Renal pelvis (tissue), 4 donors: Measurements from ENCODE around the gene SLC13A3. TPM values are rescaled to one million over a fixed set of nuclear protein-coding genes. Genes with fewer than 3 reads are reported as not detected.

Experiments
- DNase-seq: peaks from one replicate; pipeline ENCODE4 v3.0.0-alpha.2; 2013
- polyA plus RNA-seq, 3 donors: library from polyadenylated mRNA; unstranded; fragments of 120-200 nt; gene quantifications; one replicate each; pipeline ENCODE4 v1.2.1, GENCODE V29; 2013; ENCODE audit not compliant: insufficient read length in 3 of 3

SLC13A3 gene
- polyA plus RNA-seq, 3 donors = 18.5 to 32.4 (median 20.8) TPM

DNA sequence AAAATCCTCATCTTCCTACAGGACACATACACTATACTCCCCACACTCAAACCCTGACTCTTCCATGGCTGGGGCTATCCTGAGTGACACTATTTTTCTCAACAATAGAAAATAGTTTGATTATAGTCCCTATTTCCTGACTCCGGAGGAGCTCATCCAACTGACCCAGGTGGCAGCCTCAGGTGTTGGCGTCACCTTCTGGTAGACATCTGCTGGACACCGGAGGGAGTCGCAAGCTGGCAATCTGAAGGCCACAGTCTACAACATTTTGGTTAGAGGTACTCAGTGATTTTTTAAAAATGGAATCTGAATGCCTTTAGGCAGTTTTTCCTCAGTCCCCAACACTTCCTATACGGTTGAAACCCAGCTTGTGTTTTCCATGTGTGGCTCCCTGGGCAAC, 68.6 kb downstream of the SLC13A3 start:
- no peak for DNase-seq

DNA sequence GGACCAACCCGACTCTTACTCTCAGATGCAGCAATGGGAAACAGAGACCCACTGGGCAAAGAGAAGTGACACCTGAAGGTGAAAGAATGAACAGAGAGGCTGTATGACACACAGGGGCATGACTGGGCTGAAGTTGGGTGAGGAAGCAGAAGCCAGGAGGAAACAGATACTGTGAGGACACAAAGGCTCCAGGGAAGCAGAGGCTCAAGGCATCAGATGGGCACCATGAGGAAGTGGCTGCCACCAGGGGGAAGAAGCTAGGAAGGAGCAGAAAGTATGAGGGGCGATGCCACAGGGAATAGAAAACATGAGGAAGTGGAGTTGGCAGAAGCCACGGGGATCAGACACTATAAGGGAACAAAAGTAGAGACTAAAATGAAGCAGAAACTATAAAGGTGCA, 69.9 kb downstream of the SLC13A3 start:
- DNase-seq = no peak

DNA sequence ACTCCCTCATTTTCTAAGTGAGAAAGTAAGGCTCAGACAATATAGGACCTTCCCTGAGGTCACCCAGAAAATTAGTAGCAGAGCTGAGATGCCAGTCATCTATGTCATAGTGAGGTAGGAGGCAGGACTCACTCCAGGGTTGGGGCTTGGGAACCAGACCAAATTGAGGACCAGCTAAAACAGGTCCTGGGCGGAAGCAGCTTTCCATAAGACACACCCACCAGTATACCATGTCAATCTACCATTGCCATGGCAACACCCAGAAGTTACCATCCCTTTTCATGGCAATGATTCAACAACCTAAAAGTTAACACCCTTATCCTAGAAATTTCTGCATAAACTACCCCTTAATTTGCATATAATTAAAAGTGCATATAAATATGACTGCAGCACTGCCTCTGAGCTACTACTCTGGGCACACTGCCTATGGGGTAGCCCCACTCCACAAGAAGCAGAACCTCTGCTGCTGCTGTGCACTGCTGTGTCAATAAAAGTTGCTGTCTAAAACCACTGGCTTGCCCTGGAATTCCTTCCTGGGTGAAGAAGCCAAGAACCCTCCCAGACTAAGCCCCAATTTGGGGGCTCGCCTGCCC, 70.5 kb downstream of the SLC13A3 start:
- no peak for DNase-seq

DNA sequence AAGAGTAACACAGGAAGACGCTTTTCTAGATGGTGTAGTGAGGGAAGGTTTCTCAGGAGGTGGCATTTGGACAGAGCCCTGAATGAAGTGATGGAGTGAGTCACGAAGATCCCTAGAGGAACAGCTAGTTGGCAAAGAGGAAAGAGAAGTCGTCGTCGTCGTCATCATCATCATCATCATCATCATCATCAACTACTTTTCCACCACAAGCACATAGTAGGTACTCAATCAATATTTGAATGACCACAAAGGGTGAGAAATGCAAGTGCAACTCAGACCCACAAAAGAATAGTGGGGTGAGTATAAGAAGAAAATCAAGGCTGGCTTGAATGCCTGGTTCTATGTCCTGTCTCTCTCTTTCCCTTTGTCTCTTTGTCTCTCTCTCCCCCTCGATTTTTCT, 72.5 kb downstream of the SLC13A3 start:
- DNase-seq = no peak

DNA sequence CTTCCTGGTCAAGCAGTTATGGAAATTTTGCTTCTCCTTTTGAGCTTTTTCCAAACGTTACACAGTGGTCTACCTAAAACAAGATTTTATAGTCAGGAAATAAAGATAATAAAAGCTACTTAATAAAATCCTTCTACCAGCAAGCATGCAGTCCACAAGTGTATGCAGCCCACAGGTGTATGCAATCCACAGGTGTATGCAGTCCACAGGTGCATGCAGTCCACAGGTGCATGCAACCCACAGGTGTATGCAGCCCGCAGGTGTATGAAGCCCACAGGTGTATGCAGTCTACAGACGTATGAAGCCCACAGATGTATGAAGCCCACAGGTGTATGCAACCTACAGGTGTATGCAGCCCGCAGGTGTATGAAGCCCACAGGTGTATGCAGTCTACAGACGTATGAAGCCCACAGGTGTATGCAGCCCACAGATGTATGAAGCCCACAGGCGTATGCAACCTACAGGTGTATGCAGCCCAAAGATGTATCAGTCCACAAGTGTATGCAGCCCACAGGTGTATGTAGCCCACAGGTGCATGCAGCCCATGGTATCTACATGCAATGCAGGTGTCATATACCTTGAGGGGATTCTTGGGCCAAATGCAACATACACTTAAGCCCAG, 74.4 kb downstream of the SLC13A3 start:
- no peak for DNase-seq

DNA sequence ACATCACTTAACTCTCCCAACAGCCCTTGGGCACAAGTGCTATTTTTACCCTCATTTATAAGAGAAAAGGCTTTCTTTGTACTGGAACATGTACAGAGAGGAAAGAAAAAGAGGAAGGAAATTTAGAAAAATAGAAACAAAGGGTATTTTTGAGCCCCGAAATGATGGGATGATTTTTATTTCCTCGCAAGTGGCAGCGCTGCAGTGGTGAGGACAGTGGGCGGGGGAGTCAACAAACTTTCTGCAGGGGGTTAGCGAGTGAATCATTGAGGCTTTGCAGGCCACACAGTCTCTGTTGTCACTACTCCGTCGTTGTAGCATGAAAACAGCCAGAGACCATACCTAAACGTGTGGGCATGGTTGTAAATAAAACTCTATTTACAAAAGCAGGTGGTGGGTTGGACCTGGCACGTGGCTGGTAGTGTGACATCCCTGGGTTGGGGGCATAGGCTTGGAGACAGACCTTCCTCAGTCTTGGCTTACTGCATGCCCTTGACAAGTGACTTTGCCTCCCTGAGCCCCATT, 75.3 kb downstream of the SLC13A3 start:
- no peak for DNase-seq

DNA sequence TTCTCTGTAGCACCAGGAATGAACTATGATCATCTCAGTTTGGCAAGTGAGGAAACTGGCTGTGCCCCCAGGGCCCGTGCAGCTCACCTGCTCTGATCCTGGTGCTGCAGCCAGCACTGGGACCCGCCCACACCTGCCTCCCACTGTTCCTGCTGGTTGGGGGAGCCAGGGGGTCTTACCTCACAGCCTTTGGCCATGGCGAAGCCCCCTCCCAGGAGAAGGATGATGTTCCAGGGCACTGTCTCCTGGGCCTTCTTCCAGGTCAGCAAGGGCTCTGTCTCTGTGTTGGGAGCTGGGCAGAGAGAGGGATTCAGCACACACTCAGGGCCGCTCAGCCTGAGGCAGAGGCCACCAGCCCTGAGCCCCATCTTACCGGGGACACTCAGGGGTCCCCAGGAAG, 75.9 kb downstream of the SLC13A3 start:
- no peak for DNase-seq

DNA sequence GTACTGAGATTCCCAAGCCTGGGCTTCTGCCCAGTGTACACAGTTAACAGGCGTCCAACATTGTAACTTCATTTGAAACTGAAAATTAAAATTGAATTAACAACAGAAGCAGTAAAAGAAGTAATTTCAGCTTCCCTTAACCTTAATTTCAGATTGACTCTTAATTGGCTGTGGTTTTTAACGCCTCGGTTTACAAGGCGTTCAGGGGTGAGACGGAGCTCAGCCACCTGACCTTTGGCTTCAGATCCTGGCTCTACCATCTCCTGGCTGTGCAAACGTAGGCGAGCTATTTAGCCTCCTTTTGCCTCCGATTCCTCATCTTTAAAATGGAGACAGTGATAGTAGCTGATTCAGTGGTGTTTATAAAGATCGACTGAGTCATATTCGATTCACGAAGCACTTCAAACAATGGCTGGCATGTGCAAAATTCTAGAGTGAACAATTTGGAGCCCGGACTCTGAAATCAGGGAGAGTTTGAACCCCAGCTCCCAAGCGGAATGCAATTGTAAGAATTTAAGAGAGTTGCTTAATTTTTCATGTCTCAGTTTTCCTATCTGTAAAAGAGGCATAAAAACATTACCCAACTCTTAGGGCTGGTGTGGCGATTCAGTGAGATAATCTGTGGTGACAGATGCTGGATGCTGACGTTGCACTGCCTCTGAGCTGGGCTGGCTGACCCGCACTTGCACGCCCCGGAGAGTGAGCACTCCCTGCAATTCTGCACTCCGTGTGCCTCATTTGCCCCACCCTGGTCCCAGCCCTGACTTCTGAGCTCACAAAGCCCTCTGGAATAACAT, 77.3 kb downstream of the SLC13A3 start:
- DNase-seq = no peak

DNA sequence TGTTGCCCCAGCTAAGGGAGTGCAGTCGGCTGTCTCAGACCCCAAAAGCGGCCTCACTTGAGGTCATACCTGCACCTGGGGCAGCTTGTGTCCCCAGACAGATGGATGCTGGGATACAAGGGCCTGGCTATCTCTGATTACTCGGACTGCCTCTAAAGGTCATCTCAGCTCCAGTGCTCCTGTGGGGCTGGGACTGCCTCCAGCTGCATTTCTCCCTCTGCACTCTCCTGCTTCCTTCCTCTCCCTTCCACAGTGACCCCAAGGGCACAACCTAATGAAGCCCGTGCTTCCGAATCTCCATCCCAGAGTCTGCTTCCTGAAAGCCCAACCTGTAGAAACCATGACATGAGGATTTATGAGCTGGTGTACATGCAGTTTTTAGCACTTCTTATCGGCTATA, 78.0 kb downstream of the SLC13A3 start:
- peak; percentile 35 for DNase-seq

DNA sequence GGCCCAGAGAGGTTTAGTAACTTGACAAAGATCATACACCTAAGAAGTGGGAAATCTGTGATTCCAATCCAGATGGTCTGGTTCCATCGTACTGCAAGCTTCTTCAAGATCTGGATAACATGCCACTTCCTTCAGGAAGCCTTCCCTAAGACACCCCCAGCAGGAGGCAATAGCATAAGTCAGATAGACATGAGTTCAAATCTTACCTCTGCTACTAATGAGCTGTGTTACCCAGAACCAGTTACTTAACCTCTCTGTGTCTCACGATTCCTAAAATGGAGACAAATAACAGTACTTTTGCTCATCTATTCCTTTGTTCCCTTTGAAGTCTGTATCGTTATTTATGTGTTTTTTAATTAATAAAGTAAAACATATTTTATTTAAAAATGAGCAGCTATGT, 78.5 kb downstream of the SLC13A3 start:
- DNase-seq = no peak

DNA sequence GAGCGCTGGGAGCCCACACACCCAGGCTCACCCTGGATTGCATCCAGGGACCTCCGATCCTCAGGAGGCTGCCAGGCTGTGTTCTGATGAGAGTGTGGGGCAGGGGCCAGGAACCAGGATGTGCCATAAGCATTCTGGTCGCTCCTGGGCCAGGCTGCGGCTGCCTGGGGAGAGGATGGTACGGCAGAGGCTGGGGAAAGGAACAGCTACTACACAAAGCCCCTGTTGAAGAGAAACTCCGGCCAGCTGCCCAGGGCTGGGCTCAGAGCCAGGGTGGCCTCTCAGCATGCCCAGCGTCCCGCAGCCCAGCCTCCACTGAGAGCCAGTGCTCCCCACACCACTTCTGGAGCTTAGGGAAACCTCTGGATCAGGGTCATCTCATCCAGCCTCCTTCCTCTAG, 79.1 kb downstream of the SLC13A3 start:
- no peak for DNase-seq

DNA sequence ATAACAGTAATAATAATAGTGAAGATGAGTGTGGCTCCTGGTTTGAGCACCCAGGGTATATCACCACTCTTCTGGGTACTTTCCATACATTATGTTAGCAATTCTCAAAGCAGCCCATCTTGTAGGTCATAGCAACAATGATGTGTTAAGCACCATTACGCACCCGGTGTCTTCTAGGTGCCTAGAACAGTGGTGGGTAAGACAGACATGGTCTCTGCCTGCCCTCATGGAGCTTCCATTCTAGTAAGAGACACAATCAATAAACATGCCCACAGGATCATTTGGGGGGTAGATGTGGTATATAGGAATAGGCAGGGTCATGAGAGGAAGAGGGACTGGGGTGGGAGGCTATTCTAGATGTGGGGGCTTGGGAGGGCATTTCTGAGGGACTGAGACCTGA, 79.8 kb downstream of the SLC13A3 start:
- DNase-seq = no peak

DNA sequence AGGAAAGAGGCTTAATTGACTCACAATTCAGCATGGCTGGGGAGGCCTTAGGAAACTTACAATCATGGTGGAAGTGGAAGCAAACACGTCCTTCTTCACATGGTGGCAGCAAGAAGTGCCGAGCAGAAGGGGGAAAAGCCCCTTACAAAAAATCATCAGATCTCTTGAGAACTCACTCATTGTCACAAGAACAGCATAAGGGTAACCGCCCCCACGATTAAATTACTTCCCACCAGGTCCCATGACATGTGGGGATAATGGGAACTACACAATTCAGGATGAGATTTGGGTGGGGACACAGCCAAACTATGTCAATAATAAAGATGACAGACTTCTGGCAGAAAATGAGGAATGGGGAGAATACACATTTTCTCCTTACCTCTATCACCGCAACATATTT, 80.3 kb downstream of the SLC13A3 start:
- no peak for DNase-seq

DNA sequence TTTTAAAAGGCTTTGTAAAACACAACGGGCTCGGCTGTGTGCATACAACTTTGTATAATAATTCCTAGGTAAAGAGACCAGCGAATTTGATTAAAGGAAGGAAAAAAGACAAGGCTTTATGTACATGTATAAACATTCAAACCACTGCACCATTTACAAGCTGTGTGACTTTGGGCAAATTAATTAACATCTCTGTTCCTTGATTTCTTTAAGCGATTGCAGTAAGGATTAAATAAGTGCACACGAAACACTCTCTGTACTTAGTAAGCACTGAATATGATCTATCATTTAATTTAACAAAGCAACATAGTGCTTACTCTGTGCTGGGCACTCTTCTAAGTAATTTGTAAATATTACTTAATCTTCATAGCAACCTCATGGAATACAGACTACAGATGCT, 81.3 kb downstream of the SLC13A3 start:
- no peak for DNase-seq

DNA sequence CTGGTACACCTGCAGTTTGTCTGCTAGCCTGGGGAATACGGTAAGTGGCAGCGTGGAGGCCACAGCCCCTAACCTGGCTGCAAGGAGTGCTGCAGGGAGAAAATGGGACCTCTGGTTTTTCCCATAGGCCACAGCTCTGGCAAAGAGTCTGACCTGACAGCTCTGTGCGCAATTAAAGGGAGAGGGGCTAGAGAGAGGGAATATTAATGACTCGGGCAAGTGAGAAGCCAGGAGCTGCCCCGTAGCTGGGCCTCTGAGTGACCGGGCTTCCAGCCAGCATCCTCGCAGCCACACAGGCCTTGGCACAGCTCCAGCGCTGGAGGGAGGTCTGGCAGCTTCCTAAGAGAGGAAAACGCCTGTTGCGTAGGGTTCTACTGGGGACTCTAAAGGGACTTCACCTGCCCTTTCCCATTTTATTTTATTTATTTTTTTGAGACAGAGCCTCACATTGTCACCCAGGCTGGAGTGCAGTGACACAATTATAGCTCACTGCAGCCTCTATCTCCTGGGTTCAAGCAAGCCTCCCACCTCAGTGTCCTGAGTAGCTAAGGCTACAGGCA, 82.6 kb downstream of the SLC13A3 start:
- DNase-seq = peak; percentile 86

DNA sequence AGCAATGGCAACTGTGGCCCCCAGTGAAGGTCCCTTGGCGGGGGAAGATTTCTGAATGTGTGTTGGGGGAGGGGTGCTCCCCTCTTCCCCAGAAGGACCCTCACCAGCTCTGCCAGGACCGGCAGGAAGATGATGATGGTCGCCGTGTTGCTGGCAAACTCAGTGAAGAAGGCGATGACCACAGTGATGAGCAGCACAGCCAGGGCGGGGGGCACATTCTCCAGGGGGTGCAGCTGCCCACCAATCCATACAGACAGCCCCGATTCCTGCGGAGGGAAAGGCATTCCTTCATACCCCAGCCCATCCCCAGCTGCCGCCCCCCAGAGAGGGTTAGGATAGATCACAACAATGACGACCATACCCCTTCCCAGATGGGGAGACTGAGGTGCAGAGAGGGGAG, 85.1 kb downstream of the SLC13A3 start:
- no peak for DNase-seq

DNA sequence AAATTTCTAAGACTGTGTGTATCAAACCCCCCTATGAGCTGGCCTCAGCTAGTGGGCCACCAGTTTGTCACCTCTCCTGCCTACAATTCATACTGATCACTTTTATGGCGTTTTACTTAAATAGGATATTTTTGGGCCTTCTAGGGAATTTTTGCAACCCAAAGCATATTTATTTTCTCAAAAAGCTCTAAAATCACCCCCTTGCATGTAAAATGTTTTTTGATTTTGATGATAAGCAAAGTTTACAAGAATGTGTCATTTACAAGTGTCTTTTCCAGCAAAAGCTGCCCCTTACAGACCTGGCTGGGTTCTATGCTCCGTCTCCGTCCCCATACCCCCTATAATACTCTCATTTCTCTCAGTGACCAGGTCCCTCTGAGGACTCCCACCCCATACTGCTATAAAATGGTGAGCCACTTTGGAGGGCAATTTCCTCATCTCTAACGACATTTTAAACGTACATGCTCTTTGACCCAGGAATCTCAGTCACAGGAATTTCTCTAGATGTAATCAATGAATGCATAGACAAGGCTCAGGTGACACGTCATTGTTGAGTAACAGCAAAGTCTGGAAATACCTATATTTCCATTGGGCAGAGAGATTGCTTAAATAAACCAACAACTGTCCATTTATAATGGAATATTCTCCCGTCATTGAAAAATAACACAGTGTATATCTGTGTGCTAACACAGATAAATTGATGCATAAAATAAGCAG, 86.9 kb downstream of the SLC13A3 start:
- no peak for DNase-seq

DNA sequence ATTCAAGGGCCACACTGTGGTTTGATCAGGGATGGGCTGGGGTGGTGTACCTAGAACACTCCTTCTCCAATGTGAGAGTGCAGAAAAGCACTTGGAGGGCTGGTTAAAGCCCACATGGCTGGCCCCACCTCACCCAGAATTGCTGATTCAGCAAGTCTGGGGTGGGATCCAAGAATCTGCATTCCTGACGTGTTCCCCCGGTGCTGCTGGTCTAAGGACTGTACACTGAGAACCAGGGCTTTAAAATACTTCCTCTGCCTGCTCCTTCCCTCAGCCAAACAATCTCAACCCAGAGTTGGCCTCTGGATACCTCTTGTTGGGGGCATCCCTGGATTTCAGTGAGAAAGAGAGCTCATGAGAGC, 87.4 kb downstream of the SLC13A3 start:
- no peak for DNase-seq

DNA sequence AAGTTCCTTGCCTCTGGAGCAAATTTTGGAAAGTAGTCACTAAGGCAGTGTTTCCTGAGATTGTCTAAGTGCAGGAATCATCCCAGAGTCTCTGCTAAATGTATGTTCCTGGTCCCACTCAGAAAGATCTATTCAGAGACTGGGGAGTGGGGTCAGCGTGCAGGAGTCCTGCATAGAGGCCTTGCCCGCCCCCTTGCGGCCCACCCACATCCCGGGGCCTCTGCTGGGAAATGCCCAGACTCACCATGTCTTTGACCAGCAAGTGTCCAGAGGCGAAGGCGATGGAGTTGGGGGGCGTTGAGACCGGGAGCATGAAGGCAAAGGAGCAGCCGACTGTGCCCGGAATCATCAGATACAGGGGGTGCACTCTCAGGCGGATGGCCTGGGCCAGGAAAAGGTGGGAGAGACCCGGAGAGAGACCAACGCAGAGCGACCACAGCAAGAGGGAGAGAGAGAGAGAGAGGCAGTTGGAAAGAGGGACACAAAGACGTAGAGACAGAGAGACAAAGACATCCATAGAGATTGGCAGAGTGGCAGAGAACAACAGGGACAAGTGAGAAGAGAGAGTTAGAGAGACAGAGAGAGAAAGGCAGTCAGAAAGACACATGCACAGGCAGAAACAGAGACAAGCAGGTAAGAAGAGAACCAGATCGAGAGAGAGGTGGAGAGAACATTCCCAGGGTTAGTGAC, 87.9 kb downstream of the SLC13A3 start:
- no peak for DNase-seq

DNA sequence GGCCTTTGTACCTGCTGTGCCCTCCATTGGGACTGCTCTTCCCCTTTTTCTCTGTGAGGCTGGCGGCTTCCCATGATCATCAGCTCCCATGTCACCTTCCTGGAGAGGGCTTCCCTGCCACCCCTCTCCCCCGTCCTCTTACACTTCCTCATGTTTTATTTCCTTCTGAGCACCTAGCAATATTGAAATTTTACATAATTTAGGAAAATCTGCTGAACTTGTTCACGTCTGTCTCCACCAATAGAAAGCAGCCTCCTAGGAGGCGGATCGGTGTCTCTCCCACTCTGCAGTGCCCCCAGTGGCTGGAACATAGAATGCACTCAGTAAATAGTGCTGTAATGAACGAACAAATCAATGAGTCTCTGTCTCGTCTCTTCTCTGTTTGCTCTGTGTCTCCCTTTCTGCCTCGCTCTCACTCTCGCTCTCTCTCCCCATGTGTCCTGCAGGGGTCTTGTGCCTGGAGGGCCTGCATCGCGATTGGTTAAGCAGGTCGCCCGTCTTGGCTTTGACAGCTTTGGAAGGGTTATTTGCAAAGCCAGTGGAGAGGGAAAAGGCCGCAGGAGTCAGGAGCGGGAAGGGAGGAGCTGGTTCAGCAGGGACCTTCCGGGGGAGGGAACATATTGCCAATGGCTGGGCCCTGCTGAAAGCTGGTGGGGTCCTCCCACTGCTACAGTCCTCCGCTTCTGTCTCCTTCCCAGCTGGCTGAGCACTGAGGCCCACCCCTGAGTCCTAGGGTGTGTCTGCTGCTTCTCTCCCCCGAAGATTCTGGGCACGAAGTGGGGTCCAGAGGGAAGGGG, 88.7 kb downstream of the SLC13A3 start:
- DNase-seq = peak; percentile 81

DNA sequence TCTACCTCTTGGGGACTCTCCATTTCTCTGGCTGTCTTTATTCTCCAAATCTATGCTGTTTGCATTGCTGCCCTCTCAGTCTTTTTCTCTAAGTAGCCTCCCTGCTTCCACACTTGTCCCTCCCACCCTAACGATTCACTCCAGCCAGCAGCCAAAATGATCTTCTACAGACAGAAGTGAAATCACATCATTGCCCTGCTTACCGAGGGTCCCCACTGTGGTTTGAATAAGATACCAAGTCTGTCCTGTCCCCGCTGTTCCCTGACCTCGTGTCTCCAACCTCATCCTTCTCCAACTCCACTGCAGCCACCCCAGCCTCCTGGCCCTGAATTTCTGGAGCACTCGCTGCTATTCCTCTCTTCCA, 89.3 kb downstream of the SLC13A3 start:
- no peak for DNase-seq
